GM12801 (cell line): ENCODE data around the gene EOMES.

Source experiments
- CTCF ChIP-seq: IDR thresholded peaks from one replicate; pipeline ENCODE4 v1.5.1; 2011; ENCODE audit warnings: control low read depth; ENCODE audit not compliant: insufficient read length; ENCODE audit errors: extremely low read depth

The EOMES gene

GRCh38 chr3:27688053-27688452, 34.1 kb downstream of the EOMES start:
- no peak for TF ChIP-seq CTCF

- no peak for TF ChIP-seq CTCF
Measured at GRCh38 chr3:27686642-27687041, 35.5 kb downstream of the EOMES start.

GRCh38 chr3:27685474-27685873, 36.6 kb downstream of the EOMES start:
- TF ChIP-seq CTCF: no peak

GRCh38 chr3:27684302-27684701, 37.8 kb downstream of the EOMES start:
- no peak for TF ChIP-seq CTCF

DNA sequence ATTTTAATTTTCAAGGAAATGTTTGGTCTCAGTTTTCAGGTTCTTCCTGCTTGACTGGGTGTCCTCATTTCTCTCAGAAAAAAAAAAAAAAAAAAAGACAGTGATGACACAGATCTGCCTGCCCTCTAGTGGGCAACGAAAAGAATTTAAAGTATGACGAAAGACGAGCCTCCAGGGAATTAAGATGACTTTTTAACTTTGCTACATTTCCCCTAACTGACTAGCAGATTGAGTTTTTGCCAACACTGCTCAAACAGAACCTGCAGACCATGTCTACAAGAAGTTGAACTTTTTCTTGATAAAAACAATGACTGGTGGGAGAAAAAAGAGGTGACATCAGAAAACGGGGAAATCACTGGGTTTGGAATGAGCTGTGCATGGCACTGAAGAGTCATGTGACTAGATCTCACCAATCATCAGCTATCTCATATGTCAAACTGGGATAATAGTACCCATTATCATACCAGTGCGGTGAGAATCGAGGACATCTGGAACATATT, 40.8 kb downstream of the EOMES start:
- TF ChIP-seq CTCF: no peak

DNA sequence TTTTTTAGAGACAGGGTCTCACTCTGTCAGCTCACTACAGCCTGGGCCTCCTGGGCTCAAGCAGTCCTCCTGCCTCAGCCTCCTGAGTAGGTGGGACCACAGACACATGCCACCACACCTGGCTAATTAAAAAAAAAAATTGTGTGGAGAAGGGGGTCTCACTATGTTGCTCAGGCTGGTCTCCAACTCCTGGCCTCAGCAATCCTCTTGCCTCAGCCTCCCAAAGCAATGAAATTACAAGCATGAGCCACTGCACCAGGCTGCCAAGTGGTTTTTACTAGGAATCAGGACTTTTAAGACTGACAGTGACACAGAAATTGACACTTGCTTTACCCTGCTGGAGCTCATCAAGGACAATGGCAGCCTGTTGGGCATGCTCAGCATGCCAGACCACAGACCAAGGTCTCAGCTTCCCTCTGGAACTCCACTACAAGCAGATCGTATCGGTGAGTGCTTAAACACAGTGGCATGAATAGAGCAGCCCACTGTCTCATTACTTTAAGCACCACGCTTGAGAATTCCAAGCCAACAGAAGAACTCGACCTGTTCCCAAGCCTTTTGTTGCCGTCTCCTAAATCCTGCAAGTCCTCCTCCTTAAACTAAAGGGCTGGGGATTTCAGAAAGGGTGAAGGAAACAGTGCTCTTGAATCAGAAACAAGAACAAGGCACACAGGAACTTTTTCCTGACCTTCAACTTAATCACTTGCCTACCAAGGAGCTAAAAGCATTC, 41.4 kb downstream of the EOMES start:
- TF ChIP-seq CTCF: no peak

DNA sequence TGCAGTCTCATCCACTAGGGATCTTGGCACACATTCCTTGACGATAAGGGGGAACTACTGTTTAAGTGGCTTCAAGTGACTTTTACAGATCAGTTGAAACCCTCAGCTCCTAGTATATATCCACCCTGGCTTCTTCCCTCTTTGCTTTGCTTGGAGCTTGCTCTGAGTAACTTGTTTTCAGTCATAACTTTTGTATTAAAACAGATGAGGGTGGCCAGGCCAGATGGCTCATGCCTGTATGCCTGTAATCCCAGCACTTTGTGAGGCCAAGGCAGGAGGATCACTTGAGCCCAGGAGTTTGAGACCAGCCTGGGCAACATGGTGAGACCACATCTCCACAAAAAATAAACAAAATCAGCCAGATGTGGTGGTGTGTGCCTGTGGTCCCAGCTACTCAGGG, 42.4 kb downstream of the EOMES start:
- TF ChIP-seq CTCF: no peak

DNA sequence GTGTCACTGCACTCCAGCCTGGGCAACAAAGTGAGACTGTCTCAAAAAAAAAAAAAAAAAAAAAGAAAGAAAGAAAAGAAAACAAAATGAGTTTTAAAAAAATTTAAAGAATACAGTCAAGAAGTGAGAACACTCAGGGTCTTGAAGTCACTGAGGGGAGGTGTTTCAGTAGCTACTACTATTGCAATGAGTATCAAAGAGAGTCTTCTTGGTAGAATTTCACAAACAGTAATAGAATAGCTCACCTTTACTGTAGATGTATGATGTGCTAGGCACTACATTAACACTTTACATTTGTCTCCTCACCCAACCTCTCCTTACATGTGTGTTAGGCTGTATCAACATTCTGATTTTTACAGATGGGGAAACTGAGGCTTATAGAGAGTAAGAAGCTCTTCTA, 43.9 kb downstream of the EOMES start:
- no peak for TF ChIP-seq CTCF
